ENCODE data around the gene LIPF.

DNA sequence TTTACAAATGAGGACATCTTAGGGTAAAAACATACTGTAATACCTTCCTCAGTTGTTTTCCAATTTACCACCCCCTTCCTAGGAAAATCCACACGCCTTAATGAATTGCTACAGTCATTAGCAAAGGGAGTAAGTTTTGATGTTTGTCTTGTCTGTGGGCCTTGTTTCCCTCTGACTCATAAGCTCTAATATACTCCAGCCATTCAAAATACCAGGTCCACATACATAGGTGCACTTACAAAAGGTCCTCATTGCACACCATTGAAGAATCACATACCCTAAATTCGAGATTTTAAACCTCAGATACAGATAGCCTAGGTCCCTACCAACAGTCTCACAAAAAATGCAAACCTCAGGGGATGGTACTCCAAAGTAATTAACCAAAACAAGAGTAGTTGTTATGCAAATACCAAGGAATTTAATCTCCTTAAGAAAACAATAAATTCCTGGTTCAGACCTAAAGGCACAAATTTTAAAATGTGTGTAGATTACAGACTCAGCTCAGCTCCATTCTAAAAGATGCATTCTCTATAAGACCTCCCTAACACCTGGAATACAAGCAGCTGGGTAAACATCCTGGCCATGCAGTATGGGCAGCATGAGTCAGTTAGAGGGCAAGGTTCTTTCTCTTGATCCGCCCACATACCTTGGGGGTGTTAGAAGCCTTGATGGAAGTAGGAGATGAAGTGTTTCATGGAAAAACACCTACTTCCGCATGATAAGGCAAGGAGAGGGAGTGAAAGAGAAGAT lies 38.8 kb downstream of the LIPF start:
- TF ChIP-seq CTCF (conservative IDR thresholded peaks at IDR 0.05; ENCODE audit: low read depth, low read length) (no peak), RFX5 (IDR thresholded peaks at IDR 0.05; ENCODE audit: low read depth, low read length) (no peak), FOS (IDR thresholded peaks at IDR 0.05; ENCODE audit: low read depth, low read length) (no peak), SMC3 (IDR thresholded peaks at IDR 0.05; ENCODE audit: low read depth, low read length) (no peak), POLR2A (IDR thresholded peaks at IDR 0.05; ENCODE audit: low read depth, low read length) (no peak), RCOR1 (IDR thresholded peaks at IDR 0.05; ENCODE audit: insufficient replicate concordance, low read length) (no peak), CHD1 (IDR thresholded peaks at IDR 0.05; ENCODE audit: low read depth, low read length) (no peak), USF2 (IDR thresholded peaks at IDR 0.05; ENCODE audit: low read depth, low read length) (no peak), CEBPB (IDR thresholded peaks at IDR 0.05; ENCODE audit: low read depth, low read length) (no peak), RAD21 (IDR thresholded peaks at IDR 0.05; ENCODE audit: low read length) (no peak), BHLHE40 (IDR thresholded peaks at IDR 0.05; ENCODE audit: low read depth, low read length) (no peak)
